ENCODE measurements around the gene MROH2B.

GRCh38 chr5:41097642-41098041 is 26.5 kb upstream of the MROH2B start:
- TF ChIP-seq CTCF (IDR thresholded peaks at IDR 0.05) (no peak), EP300 (IDR thresholded peaks at IDR 0.05) (no peak)
